DMS153 treated with DMSO at 0.1 percent for 48 hours (cell line): ENCODE measurements around the gene PER3.
A peak's percentile ranks its signal among the peaks of the same experiment; 100 is the strongest.

Experiments used
- DNase-seq: peaks from one replicate; lab custom pipeline; 2025; ENCODE audit not compliant: unreplicated experiment; lab: John Stamatoyannopoulos, UW

The PER3 gene

DNA sequence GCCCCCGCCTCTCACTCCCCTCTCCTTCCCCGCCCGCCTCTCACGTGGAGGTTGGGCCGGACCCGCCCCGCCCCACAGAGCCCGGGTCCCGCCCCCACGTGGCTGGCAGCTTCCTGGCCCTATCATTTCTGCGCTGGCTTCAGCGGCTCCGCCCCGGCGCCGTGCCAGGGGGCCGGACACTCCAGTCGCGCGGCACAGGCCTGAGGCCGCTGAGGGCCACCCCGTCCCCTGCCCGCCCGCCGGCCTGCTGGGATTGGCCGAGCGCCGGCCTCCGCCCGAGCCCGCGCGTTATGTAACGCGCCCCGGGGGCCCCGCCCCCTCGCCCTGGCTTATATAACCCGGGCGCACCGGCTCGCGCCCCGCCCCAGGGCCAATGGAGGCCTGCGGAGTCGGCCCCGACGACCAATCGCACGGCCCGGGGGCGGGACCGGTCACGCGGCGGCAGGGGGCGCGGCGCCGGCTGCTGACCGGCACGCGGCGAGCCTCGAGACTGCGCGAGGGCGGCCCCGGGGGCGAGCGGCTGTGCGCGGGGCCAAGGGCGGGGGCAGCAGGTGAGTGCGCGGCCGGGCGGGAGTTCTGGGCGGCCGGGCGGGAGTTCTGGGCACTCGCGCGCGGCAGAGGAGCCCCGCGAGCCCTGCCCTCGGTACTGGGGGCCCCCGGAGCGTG lies at the start of gene PER3:
Gene PER3 (plus strand): TSS at position 466 of the 666 bp plus-strand sequence. CDS start 587 bp downstream, outside the sequence.
- peak; percentile 96 for DNase-seq

DNA sequence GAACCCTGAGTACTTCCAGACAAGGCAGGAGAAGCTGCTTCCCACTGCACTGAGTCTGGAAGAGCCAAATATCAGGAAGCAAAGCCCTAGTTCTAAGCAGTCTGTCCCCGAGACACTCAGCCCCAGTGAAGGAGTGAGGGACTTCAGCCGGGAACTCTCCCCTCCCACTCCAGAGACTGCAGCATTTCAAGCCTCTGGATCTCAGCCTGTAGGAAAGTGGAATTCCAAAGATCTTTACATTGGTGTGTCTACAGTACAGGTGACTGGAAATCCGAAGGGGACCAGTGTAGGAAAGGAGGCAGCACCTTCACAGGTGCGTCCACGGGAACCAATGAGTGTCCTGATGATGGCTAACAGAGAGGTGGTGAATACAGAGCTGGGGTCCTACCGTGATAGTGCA lies 46.0 kb upstream of the PER3 start:
- DNase-seq = no peak

DNA sequence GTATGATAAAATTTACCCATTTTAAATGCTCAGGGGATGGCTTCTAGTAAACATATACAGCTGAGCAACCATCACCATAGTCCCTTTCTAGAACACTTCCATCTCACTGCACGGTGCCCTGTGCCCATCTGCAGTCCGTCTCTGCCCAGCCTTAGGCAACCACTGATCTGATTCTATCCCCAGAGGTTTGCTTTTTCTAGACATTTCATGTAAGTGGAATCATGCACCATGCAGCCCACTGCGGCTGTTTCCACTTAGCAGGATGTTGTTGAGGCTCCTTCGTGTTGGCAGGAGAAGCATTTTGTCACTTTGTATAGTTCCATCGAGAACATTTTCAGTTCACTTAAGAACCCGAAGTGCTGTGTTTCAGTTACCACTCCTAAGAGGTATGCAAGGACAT lies 40.7 kb upstream of the PER3 start:
- DNase-seq = no peak

DNA sequence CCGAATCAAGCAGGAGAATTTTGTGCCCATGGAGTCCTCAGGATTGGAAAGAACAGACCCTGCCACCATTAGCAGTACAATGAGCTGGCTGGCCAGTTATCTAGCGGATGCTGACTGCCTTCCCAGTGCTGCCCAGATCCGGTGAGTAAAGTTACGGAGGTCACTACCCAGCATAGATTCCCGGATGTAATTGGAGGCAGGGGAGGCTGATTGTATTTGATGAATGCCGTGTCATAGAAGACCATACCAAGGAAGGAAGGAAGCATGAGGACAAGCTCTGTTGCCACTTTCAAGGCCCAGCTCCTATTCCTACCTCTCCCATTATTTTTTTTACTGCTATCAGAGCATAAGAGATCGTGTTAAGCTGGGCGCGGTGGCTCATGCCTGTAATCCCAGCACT lies 39.2 kb upstream of the PER3 start:
- DNase-seq = no peak

DNA sequence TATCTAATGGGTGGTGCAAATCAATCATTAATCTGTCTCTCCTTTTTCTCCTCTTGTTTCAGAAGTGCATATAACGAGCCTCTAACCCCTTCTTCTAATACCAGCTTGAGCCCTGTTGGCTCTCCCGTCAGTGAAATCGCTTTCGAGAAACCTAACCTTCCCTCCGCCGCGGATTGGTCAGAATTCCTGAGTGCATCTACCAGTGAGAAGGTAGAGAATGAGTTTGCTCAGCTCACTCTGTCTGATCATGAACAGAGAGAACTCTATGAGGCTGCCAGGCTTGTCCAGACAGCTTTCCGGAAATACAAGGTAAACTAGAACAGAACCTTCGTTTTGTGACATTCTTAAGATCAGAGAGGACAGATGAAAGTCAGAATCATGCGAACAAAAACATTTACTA lies 38.3 kb upstream of the PER3 start:
- DNase-seq = no peak

DNA sequence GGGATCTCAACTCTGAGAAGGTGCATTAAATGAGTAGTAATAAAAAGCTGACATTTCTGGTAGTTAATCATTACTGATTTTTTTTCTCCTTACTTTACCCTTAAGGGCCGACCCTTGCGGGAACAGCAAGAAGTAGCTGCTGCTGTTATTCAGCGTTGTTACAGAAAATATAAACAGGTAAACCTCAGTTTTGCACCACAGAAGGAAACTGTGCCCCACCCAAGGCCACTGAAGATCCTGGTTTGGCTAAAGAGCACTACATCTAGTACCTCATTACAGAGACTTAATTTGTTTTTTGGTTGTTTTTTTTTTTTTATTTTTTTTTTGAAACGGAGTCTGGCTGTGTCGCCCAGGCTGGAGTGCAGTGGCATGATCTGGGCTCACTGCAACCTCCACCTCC lies 36.5 kb upstream of the PER3 start:
- DNase-seq = no peak

DNA sequence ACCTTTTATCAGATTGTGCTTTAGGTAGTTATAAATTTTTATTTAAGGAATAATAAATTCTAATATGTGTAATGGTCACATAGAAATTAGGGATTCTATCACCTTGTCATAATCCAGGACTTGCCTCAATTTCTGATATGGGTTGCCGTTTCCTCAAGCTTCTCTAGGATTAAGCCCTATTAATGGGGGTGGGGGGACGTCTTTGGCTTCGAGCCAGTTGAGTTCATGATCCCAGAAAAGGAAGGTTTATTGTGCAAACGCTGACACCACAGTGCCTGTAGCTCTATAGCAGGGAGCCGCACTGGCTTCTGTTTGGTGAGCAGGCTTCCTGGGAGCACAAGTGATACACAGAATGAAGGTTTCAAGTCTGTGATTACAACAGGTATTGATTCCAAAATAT lies 35.0 kb upstream of the PER3 start:
- DNase-seq = no peak

DNA sequence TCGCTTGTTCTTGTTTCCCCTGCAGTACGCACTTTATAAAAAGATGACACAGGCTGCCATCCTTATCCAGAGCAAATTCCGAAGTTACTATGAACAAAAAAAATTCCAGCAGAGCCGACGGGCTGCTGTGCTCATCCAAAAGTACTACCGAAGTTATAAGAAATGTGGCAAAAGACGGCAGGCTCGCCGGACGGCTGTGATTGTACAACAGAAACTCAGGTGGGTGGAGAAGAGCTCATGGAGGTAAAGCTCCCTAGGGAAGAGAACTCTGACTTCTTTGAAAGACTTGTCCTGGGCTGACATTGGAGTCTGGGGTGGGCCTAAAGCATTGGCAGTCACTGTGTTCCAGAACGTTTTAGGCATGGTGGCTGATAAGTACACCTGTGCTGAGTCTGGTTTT lies 32.9 kb upstream of the PER3 start:
- no peak for DNase-seq

DNA sequence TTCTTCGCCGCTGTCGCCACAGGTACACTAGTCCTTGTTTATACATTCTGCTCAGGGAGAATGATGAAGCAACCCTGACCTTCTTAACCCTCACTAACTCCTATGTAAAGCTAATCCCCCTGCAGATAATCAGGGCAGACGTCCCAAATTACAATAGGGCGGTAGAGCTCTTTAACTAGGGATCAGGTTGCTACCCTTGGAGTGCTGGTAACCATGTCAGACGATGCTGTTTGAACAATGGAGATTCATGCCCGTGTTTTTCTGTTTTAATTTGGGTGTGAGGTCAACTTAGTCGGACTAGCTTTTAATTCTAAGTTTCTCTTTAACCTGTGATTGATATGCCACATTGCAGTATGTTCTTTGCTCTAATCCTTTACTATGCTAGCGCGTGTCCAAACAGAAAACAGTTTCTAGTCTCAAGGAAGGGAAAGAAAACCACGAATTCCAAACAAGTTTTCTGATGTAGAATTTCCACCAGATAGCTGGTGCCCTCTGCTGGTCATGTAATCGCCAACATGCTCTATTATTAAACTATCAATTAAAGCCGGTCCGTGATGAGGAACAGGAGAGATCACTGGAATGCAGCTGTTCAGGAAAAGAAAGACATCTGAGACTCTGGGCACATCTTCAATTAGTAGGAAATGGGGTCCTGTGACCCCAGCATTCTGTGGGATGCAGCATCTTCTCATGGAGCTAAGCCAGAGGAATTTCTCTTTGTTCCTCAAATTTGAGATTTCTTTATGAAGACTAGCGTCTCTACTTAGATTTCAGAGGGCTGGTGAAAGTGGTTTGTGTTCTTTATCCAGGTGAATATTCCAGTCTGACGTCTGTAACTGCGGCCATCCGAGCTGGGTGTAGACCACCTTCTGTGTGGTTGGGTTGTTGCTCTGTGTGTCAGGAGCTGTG lies 31.3 kb upstream of the PER3 start:
- peak; percentile 84 for DNase-seq

DNA sequence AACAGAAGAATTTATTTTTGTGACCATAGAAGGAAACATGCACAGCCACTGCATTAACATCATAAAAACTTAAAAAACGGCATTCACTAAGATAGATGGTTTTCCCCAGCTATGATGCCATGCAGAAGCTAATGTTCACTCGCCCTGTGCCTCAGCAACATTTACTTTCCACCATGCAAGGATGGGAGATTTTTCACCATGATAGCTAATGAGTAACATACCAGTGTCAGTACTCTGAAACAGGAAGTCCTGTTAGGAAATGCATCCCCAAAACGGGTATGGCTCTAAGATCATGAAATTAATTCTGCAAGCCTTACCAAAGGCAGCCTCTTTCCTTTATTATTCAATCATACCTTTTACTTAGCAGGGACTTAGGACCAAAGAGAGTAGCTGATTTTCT lies 30.4 kb upstream of the PER3 start:
- no peak for DNase-seq

DNA sequence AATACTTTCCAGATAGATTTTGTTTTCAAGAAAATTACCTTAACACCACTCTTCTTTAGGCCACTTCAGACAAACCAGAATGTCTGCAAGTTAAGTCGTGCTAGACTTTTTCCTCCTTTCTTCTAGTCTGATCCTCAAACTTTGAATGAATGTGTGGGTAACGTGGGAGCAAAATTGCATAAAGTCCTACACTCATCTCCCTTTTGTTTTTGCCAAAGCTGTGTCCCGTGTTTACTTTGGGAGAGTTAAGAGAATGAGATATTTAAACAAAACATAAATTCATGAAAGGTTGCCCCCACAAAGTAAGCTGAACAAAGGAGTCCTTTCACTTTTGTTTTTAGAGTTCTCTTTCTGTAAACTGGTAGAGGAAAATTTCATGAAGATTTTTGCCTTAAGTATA lies 29.9 kb upstream of the PER3 start:
- DNase-seq = no peak

DNA sequence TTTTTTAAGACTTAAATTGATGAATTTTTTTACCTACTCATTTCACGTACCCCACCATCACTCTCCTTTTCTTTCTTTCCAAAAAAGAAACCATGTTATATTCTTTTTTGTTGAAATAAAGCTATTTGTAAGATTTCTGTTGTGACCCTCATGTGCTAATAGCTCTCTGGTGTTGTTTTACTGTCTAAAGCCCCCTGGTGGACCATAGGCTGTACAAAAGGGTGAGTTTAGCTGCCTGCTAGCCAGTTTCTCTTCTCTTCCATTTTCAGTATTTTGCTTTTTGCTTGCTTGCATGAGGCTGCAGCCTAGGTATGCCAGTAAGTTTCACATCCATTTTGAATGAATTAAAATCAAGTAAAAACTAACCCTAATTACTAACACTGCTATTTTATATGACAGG lies 28.6 kb upstream of the PER3 start:
- no peak for DNase-seq

DNA sequence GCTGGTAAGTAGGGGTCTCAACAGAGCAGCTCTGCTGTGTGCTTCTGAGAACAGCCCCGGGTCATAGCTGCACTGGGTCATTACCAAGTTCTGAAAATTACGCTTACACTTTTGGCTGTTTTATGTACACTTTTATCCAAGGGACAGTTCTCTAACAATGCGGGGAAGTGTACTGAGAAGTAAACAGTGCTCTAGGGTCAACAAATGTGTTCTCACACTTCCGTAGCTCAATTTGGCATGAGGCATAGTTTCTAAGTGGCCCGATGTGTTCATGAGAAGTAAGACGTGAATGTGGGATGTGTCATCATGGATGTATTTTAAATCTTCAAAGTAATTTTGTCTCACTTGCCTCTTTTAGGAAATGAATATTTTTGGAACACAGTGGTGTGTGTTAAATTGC lies 23.8 kb upstream of the PER3 start:
- no peak for DNase-seq

DNA sequence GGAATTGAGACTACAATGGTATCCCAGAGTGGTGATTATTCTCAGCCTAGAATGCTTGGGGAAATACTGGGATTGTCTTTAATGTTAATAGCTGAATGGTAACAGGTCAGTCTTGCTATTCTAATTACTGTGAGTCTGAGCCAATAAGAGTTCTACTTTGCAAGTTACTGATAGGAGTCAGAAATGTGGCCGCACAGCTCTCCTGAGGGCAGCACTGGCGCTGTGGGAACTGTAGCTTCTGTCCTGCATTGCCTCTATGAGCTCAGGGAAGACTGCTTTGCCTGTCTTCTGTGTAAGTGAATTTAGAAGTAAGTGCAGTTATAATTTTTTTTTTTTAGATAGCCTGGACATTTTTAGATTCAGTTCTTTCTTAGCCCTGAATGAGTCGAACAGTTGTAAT lies 23.0 kb upstream of the PER3 start:
- DNase-seq = no peak

DNA sequence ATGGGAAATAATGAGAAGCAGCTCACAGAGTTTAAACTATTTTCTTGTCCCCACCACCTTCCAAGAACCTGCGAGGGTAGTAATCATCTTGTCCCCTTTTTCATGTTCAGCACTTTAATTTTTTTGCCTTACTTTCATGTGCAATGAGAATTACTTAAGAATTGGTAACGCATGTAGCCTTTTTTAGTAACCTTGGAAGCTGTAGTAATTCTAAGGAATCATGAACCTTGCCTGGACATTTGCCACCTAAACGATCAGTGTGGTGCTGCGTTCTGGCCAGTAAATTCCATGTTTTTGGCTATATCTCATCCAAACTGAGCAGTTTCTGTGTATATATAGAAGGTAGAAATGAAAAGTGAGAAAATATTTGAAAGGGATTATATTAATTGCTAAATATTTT lies 16.9 kb upstream of the PER3 start:
- DNase-seq = no peak

DNA sequence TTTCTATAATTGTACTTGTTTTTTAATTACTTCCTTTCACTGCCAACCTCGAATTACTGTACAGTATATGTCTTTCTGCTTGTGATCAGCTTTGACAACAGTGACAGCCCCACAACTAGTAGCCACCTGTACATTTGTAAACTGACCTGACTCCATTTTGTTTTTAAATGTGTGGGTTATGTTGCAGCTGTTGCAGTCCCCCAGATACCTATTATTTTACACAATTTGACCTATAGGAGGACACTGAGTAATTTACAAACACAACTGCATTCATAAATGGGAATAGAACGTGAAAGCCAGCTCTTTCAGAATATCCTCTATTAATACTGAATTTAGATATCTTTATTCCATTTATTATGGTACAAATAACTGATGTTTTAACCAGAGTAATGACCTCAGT lies 15.5 kb upstream of the PER3 start:
- no peak for DNase-seq

DNA sequence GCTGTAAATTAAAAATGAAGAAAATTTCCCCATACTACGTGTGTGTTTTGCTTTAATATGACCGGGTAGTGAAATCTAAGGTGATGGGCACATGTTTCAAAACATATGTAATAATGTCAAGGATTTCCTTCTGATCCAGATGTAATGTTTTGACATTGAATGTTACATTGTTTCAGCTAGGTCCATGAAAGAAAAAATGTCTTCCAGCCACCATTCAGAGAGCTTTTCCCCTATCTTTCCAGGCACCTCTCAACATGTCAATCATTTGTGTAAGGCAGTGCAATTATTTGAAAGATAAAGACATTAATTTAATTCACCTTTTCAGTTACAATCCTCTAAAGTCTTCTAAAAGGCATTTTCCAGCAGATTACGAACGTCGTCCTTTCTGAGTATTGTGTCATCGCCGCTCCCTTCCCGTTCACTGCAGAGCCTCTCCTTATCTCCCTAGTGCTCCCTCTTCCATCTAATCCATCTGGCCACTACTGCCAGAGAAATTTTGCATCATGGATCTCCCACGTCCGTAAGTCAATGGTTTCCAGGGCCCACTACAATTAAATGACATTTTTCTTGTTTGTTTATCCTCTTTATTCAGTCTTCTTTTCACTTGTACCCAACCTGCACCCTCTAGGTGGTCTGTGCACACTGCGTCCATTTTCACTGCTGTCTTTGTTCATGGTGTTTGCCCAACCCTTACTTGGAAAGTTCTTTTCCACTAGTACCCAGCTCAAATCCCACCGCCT lies 14.2 kb upstream of the PER3 start:
- no peak for DNase-seq

DNA sequence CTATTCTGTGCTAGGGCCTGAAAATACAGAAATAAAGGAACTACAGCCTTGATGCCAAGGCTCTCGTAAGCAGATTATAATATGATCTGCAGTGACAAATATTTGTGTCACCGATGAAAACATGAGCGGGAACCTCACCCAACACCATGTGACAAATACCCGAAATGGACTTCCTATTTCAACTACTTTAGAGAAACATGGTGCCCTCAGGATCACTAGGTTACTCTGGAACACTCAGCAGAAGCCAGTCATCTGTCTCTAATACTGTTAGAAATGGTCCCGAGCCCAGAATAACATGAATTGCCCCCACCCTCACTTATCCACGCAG lies 13.5 kb upstream of the PER3 start:
- no peak for DNase-seq

DNA sequence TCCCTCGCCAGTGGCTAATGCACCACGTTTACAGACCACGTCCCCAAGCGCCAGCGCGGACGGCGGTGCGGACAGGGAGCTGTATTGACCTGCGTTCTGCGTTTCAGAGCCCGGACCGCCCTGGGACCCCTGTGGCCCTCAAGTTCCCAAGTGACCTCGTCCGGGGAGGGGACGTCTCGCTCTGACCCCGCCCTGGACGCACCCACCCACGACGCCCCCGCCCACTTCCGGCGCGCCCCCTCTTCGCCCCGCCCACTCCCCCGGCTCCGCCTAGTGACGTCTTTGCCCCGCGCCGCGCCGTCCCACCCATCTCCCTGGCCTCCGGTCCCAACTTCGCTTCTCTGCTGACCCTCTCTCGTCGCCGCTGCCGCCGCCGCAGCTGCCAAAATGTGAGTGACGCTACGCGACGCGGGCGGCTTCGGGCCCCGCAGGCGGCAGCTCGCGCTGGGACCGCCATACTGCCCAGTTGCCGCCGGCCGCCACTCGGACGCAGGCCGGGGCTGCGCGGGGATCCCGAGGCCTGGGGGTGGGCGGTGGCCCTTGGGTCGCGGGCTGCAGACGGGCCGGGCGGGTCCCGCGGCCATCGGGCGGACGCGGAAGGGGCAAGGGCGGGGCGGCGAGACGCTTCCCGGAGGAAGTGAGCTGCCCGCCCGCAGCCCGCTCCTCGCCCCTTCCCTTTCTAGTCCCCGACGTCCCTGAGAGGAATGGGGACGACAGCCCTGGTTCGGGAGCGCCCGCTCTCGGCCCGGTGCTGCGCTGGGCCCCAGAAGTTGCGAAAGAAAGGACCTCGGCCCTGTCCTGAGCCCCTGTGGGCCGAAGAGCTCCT lies 12.9 kb upstream of the PER3 start, which contains the start of gene VAMP3:
Gene VAMP3 (plus strand): TSS at position 300 of the 826 bp plus-strand sequence. CDS start 88 bp downstream, at position 388.
- DNase-seq = peak; percentile 68

DNA sequence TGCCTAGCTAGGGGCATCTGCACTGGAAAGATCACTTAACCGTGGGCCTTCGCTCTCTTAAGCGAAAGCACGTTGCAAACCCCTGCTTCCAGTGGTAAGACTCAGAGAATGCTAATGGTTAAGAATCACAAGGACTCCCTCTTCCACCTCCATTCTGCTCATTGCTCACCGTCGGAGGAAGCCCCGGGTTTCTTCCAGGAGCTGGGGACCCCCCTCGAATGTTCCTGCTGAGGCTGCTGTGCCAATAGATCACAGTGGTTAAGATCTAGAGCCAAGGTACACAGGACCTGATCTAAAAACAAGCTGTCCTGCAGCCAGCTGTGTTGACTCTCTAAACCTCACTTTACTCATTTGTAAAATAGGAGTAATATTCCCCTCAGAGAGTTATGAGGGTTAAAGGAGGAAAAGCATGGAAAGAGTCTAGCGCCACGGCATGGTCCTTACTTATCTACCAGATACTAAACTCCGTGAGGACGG lies 12.2 kb upstream of the PER3 start:
- no peak for DNase-seq

DNA sequence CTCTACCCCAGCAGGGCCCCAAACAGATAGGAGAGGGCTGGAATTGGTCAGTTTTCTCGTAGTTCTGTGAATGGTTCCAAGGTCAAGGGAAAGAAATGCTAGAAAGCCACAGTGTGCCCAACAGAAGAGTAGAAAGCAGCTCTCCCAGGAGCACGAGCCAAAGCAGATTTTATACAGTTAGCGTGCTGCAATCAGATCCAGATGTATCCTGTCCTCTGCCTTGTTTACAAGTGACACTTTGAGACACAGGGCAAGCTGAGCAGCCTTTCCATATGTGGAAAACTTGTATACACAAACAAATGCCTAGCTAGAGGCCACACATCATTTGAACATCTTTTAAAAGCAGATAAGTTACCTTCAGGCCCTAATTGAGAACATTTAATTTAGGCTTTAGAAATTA lies 6.5 kb upstream of the PER3 start:
- no peak for DNase-seq
